Measurements from ENCODE around the gene RPL7A.
"Not testable (repeated sequence)": the region's sequence is repeated elsewhere in the genome, so short reads cannot be mapped to it uniquely, and the experiment has no call there.

The RPL7A gene

DNA sequence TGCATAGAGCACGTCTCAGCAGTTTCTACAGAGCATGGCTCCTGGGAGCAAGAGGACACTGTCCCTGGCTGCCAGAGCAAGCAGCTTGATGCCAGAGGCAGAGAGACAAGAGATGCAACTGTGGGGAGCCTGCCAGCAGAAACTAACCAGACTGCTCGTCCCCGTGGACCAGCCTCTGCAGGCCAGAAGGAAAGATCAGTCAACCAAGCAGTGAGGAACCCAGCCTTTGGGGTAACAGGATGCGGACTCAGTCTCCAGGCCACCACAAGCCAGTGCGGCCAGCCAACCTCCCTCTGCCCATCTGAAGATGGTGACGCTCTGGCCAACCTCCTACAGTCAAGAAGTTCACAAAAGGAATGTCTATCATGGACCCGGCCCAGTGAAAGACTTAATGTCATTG, 24.1 kb downstream of the RPL7A start:
- DNase-seq (ENCODE audit: low read depth), result no peak
- TF ChIP-seq CTCF (IDR thresholded peaks at IDR 0.05; ENCODE audit: low read depth, low read length, missing control alignments), result no peak
- in situ Hi-C loops (cut with HindIII; ENCODE audit: low sequenced_read_pairs), result loop anchor here (5.0 kb wide), 1 partner anchor 45 kb away; the partner anchor contains the start of gene REXO4
- H3K4me3 ChIP-seq (ENCODE audit: low read depth, low read length), result no peak overlapping the region

DNA sequence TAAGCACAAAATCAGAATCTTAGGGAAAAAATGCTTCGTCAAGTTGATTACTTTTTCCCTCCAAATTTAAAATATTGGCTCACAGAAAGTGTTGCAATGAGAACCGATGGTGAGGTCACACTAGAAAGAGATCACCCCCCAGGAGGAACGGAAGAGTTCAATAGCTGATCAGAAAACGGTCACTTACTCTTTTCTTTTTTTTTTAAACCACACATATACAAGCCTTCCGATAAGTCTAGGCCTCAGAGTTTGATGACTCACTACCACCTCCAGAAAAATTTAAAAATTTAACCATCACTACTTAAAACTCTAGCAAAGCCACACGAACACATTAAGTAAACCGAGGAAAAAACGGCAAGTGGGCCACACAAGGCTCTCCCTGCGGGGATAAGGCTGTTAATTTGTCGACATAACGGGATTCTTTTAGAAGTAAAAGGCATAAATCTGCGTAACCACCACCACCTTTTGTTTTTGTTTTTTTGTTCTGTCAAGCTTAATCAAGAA, 26.6 kb downstream of the RPL7A start:
- peak overlapping the region; percentile 79 for H3K4me3 ChIP-seq (ENCODE audit: low read depth, low read length)
- DNase-seq (ENCODE audit: low read depth), result peak; percentile 23
- no peak for TF ChIP-seq CTCF (IDR thresholded peaks at IDR 0.05; ENCODE audit: low read depth, low read length, missing control alignments)
- in situ Hi-C loops (cut with HindIII; ENCODE audit: low sequenced_read_pairs), result loop anchor here (5.0 kb wide), 2 partner anchors 43 to 93 kb away; partner anchors contain the start of gene REXO4

DNA sequence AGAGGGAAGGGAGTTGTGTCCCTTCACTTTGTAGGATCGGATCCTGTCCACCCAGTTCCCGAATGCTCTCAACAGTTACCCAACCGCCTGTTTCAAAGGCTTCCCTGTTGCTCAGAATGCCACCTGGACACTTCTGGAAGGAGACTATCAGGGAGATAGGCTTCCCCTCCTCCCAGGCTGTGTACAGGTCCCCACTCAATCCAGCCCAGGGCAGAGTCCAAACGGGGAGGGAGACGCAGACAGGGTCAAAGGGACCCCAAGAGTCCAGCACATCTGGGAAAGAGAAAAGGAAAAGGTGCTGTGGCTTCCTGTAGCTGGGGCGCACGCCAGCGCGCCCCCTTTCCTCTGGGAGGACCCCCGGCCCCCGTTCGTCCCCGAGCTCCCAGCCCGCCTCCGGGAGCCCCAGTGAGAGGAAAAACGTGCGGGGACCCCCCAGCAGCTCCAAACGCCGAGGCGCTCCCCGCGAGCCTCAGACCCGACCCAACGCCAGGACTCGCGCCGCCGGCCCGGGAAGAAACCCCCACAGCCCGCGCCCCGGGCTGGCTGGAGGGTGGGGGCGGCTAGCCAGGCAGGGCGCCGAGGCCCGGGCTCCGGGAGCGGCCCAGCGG, 27.2 kb downstream of the RPL7A start:
- H3K4me3 ChIP-seq (ENCODE audit: low read depth, low read length), result peak overlapping the region; percentile 79
- in situ Hi-C loops (cut with HindIII; ENCODE audit: low sequenced_read_pairs), result loop anchor here (5.0 kb wide), 1 partner anchor 92 kb away; no protein-coding TSS in a partner anchor
- peak; percentile 13 for TF ChIP-seq CTCF (IDR thresholded peaks at IDR 0.05; ENCODE audit: low read depth, low read length, missing control alignments)
- no peak for DNase-seq (ENCODE audit: low read depth)

DNA sequence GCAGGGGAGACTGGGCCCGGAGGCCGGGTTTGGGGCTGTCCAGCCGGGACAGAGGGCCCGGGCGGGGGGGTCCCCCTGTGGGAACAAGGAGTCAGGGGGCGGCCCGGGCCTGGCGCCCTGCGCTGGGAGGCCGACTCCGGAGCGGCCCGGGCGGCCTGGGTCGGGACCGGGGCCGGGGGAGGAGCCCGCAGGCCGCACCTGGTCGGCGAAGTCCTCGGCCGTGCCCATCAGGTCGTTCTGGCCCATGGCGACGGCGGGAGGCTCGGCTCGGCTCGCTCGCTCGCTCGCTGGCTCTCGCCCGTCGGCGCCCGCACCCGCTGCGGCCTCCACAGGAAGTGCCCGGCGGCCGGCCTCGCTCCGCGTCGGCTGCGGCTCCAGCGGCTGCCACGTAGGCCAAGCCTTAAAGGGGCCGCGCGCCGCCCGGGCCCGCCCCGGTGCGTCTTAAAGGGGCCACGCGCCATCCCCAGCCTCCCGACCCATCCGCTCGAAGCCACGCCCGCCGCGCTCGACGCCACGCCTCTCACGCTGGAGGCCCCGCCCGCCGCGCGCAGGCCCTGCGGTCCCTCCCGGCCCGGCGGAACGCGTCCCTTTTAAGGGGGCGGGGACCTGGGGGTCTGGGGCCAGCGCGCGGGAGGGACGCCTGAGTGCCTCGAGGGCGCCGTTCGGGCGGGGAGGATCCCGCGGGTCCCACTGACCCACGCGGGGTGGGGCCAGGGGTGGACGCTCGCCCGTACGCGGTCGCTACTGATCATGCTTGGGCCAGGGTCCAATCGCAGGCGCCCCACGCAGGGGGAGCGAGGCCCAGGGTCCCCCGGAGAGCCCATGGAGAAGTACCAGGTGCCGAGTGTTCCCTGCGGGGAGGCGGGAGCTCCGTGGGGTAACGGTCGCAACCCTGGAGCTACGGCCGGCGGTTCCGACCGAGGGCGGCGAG, 28.0 kb downstream of the RPL7A start, which contains the start of the genes STKLD1 and SURF4:
Gene STKLD1 (plus strand): TSS at position 643 of the 931 bp plus-strand sequence. CDS start 108 bp downstream, at position 751.
Gene SURF4 (minus strand): TSS at position 337 of the 931 bp plus-strand sequence. CDS start 91 bp downstream, at position 246.
- in situ Hi-C loops (cut with HindIII; ENCODE audit: low sequenced_read_pairs), result loop anchor here (5.0 kb wide), 1 partner anchor 91 kb away; no protein-coding TSS in a partner anchor
- no peak for TF ChIP-seq CTCF (IDR thresholded peaks at IDR 0.05; ENCODE audit: low read depth, low read length, missing control alignments)
- DNase-seq (ENCODE audit: low read depth), result peak; percentile 88
- peak within 1 kb of the TSS; percentile 79 for H3K4me3 ChIP-seq (ENCODE audit: low read depth, low read length)

GRCh38 chr9:133377280-133377679, 29.3 kb downstream of the RPL7A start:
- DNase-seq (ENCODE audit: low read depth); H3K4me3 ChIP-seq (ENCODE audit: low read depth, low read length): not testable (repeated sequence)
- in situ Hi-C loops (cut with HindIII; ENCODE audit: low sequenced_read_pairs), result loop anchor here (5.0 kb wide), 1 partner anchor 90 kb away; no protein-coding TSS in a partner anchor

DNA sequence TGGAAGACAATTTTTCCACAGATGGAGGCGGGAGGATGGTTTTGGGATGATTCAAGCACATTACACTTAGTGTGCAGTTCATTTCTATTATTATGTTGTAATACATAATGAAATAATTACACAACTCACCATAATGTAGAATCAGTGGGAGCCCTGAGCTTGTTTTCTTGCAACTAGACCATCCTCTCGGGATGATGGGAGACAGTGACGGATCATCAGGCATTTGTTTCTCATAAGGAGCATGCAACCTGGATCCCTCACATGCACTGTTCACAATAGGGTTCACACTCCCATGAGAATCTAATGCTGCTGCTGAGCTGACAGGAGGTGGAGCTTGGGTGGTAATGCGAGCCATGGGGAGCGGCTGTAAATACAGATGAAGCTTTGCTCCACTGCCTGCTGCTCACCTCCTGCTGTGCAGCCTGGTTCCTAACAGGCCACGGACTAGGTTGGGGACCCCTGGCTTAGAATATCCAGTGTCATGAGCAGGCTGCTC, 29.8 kb downstream of the RPL7A start:
- no peak for TF ChIP-seq CTCF (IDR thresholded peaks at IDR 0.05; ENCODE audit: low read depth, low read length, missing control alignments)
- DNase-seq (ENCODE audit: low read depth), result no peak
- in situ Hi-C loops (cut with HindIII; ENCODE audit: low sequenced_read_pairs), result loop anchor here (5.0 kb wide), 1 partner anchor 90 kb away; no protein-coding TSS in a partner anchor
- no peak overlapping the region for H3K4me3 ChIP-seq (ENCODE audit: low read depth, low read length)
